HG03460 (cell line): ENCODE measurements around the gene MPLKIP.
"Not testable (repeated sequence)": the region's sequence is repeated elsewhere in the genome, so short reads cannot be mapped to it uniquely, and the experiment has no call there.

Source experiments
- ATAC-seq: cut with Tn5 transposase; IDR thresholded peaks from one replicate; pipeline ENCODE4 v1.9.1; 2021; ENCODE audit not compliant: unreplicated experiment

Gene MPLKIP

DNA sequence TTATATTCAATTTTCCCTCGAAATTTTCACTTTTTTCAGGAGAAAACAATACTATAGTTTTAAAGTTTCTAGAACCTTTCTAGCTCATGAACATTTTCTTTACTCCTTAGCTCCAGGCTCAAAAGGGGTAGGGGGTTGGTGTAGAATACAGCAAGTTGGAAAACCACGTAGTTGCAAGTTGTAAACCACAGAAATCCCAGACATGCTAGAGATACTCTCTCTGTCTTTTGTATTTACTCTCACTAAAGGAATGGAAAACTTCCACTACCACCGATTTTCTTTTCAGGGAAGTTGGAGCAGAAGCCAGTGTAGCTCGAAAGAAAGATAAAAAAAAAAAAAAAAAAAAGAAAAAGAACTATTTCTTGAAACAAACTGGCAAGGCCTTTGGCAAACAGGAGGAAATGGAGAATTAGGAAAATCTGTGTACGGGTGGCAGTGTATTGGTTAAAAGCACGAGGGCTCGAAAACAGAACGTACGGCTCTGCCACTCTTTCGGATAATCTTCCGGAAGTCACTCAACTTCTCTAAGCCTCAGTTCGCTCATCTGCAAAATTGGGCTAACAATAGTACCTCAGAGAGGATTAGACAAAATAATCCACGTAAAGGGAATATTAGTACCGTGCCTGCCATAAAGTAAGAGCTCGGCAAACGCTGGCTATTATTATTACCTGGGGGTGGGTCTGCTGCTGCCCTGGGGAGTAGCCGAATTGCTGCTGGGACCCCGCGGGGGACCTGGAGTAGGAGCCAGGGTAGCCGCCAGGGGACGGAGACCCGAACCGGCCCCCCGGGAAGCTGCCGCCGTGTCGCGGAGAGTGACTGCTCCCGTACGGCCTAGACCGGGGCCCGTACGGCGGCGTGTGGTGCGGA is 628 bp downstream of the MPLKIP start:
- no peak for ATAC-seq

DNA sequence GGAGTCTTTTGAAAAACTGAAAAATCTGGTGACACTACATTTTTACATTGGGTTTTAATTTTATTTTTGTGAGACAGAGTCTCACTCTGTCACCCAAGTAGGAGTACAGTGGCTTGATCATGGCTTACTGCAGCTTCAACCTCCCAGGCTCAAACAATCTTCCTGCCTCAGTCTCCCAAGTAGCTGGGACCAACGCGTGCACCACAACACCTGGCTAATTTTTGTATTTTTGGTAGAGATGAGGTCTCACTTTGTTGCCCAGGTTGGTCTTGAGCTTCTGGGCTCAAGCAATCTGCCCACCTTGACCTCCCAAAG is 11.5 kb downstream of the MPLKIP start:
- no peak for ATAC-seq

DNA sequence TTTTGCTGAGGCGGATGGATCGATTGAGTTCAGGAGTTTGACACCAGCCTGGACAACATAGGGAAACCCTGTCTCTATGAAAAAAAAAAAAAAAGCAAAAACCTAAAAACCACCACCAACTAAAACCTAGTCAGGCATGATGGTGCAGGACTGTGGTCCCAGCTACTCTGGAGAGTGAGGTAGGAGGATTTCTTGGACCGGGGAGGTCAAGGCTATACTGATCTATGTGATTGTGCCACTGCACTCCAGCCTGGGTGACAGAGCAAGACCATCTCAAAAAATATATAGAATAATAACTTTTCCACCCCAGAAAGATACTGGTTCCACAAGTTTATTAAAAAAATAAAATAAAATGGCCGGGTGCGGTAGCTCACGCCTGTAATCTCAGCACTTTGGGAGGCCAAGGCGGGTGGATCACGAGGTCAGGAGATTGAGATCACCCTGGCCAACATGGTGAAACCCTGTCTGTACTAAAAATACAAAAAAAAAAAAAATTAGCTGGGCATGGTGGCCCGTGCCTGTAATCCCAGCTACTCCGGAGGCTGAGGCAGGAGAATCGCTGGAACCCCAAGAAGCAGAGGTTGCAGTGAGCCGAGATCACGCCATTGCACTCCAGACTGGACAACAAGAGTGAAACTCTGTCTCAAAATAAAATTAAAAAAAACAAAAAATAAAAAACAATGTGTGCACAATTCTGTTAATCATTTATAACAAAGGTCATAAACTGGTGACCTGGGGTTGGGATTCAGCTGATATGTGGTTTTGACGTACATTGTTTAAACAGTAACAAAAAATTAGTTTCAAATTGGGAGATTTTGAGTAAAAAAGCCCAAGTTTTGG is 12.1 kb downstream of the MPLKIP start:
- ATAC-seq, result not testable (repeated sequence)

DNA sequence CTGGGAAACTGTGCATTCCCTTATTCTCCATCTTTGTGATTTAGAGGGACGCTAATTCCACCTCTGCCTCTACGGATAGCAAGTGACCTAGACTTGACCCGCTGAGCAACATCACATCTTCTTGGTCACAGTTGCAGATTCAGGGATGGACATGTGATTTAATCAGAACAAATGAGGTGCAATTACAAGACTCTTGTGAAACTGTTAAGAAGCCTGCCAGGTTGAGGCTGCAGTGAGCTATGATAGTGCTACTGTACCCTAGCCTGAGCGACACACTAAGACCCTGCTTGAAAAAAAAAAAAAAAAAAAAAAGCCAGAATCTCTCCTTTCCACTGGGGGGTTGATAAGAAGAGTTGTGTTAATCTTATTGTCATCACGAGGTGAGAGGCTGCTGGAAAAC is 14.4 kb downstream of the MPLKIP start:
- ATAC-seq, result no peak

GRCh38 chr7:40118201-40118600 is 16.2 kb downstream of the MPLKIP start:
- ATAC-seq, result not testable (repeated sequence)

- not testable (repeated sequence) for ATAC-seq
Observed at GRCh38 chr7:40117199-40117598, 17.2 kb downstream of the MPLKIP start.

DNA sequence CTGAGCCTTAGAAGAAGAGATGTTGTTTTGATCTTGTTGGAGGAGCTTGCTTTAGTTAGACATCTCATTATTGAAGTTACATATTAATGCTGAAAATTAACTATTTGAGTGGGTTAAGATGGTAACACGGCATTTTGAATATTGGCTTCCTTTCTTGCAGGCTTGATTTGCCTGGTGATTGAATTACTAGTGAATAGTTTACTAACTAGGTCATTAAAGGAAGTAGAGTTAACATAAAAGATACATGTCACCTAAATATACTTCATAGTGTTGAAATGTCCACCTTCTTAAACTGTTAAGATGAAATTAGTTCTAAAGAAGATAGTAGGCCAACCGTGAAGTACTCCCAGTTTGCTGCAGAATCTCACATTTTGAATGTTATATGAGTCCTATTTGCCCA is 18.5 kb downstream of the MPLKIP start:
- no peak for ATAC-seq

GRCh38 chr7:40105879-40106473 is 28.4 kb downstream of the MPLKIP start:
- no peak for ATAC-seq

DNA sequence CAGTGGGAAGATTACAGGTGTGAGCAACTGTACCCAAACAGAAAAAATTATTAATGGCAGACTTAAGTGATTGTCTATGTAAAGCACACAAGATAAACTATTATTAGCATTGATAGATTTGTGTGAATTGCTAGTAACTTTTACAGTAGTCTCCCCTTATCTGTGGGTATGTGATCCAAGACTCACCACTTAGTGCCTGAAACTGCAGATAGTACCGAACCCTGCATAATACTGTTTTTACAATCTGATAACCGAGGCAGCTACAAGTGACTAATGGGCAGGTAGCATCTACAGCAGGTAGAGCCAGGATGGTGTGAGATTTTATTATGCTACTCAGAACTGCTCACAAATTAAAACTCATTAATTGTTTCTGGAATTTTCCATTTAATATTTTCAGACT is 31.5 kb downstream of the MPLKIP start:
- ATAC-seq, result no peak

DNA sequence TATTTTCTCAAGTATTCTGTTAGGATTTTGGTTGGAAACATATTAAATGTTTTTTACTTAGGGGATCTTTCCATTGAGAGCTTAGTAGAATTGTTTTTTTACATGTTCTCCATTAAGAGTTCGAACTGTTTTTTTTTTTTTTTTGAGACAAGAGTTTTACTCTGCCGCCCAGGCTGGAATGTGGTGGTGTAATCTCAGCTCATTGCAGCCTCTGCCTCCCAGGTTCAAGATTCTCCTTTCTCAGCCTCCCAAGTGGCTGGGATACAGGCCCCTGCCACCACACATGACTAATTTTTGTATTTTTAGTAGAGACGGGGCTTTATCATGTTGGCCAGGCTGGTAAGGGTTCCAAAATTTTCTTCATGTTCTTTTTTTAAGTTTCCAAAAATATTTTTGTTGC is 33.2 kb downstream of the MPLKIP start:
- ATAC-seq, result no peak

DNA sequence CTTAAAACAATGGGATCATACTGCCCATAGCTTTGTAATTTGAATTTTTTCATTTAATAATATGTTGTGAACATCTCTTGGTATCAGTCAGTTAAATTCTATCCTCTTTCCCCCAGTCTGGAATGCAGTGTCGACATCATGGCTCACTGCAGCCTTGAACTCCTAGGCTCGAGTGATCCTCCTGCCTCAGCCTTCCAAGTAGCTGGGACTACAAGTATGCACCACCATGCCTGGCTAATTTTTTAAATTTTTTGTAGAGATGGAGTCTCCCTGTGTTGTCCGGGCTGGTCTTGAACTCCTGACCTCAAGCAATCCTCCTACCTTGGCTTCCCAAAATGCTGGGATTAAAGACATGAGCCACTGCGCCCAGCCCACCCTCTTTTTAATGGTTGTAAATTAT is 34.6 kb downstream of the MPLKIP start:
- ATAC-seq, result no peak

DNA sequence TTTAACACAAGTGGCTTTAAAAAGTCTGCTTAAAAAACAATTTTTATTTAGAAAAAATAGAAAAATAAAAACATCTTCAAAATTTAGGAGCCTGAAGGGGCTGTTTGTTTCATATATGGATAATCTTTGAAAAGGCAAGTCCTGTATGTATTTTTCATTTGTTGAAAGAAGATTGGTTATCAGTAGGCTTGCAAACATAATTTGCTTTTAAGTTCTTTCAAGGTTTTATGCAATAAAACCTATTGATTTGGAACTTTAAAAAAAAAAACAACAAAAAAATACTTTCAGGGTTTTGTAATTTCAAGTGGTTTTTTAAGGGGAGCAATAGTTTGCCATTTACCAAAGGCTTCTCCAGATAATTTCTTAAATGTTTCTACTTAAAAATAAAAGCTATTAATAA is 35.6 kb downstream of the MPLKIP start:
- no peak for ATAC-seq

DNA sequence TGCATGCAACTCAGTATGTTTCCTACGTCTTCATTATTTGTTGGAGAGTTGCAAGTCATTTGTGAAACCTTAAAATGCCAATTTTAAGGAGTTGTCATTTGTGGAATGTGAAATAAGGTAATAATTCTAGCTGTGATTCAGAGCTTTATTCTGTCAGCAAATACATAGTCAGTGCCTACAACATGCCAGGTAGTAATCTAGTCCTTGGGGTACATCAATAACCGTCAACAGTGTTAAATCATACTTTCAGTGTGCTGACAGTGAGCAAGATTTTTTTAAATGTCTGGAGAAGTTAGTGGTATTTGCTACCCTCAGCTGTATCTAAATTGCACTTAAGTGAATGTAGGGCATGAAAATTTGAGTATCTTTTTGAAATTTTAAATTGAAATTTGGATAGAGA is 36.7 kb downstream of the MPLKIP start:
- ATAC-seq, result no peak

DNA sequence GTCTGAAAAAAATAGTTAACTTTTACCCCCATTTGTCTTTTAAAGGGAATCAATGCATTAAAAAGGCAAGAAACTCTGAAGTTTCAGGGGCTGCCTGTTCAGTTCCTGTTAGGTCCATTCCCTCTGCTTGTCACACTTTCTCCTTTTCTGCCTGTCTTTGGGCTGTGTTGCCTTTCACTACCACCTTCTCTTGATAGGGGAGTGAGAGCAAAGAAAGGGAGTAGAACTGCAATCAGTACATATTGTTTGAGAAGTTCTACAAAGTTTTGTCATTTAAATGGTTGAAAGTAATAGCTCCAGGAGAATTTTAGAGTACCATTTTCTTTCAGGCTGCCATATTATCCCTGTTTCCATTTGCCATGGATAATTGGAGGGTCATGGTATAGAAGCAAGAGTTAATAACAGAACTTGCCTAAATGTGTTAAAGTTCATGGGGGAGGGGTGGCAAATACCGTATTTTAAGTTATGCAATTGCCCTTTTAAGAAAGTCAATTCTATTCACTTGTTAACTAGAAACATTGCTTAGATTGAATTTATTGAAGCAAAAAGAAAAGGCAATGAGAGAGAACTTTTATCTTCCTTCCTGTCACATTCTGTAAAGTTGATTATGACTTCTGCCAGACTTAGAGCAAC is 38.6 kb downstream of the MPLKIP start:
- ATAC-seq, result no peak

DNA sequence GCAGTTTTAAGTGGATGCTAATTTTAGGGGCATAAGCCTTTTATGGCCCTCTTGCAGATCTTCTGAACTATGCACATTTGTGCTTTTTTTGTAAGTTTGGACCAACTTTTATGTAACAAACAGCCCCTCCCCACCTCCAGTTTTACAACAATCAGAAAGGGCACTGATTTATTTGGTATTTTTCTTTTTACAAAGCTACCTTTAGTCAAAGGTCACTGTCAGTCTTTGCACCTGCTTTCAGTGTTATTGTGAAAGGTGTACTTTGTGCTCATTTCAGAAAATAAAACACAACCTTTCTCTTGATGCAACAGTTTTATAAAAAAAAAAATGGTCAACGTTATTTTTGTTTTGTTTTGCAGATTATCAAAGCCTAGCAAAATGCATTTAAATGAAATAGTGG is 39.2 kb downstream of the MPLKIP start:
- ATAC-seq, result no peak

DNA sequence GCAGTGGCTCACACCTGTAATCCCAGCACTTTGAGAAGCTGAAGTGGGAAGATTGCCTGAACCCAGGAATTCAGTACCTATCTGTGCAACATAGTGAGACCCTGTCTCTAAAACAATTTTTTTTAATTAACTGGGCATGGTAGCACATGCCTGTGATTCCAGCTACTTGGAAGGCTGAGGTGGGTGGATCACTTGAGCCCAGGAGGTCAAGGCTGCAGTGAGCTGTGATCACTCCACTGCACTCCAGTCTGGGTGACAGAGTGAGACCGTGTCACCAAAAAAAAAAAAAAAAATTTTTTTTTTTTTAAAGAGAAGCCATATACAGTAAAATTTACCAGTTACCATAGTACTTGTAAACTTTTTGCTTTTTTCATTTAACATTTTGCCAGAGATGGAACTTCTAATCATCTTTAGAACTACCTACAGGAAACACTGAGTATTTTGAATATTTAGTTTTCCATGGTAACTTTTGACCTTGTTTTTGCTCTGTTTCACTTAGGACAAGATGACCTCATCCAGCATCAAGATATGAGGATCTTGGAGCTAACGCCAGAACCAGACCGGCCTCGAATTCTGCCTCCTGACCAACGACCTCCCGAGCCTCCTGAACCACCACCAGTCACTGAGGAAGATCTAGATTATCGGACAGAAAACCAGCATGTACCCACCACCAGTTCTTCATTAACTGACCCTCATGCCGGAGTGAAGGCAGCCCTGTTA is 40.6 kb downstream of the MPLKIP start:
- no peak for ATAC-seq

- ATAC-seq, result no peak
Observed at GRCh38 chr7:40092182-40092581, 42.2 kb downstream of the MPLKIP start.

DNA sequence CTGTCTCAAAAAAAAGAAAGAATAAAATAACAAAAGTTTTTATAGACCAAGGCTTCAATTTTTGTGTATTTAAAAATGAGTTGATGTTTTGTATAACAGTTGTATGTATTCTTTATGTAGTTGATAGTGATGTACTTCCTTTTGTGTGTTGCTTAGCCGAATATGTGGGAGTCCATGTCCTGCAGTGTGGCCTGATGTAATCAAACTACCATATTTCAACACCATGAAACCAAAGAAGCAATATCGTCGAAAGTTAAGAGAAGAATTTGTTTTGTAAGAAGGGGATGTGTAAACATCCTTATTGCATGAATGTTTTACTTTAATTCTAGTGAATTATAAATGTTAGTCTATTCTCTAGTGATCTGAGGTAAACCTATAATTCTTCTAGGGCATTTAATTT is 56.6 kb downstream of the MPLKIP start:
- ATAC-seq, result no peak
